ENCODE data around the gene LIN7B.

DNA sequence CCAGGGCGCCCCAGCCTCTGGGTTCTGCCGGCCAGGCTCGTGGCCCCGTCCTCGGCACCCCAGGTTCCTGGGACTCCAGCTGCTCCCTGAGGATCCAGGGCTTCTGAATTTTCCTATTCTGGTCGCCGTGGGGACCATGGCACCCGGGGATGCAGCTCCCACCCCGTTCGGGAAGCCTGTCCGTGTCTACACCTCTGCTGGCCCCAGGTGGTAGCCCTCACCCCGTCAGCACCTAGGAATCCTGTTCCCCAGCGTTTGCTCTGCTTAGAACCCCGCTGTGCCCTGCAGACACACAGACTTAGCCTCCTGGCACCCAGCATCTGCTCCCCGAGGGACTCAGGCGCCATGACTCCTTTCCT lies 6.1 kb downstream of the LIN7B start:
- TF ChIP-seq GATA2 (IDR thresholded peaks at IDR 0.05; ENCODE audit: low read depth, low read length) (no peak), GATA3 (IDR thresholded peaks at IDR 0.05; ENCODE audit: low read depth, low read length) (no peak)
